Large intestine (tissue), 3 donors: ENCODE measurements around the gene KERA. TPM values are rescaled to one million over a fixed set of nuclear protein-coding genes. Genes with fewer than 3 reads are reported as not detected.

Source experiments
- DNase-seq, 2 donors: peaks; one replicate each; pipeline versions ENCODE4 v3.0.0 to v3.0.0-alpha.2; 2013
- H3K27ac ChIP-seq: one replicate; pipeline ENCODE4 v1.5.1; 2013; ENCODE audit warnings: low read length
- H3K27me3 ChIP-seq: 2 replicates; pipeline ENCODE4 v1.6.1; 2013; ENCODE audit warnings: low read length; ENCODE audit not compliant: control insufficient read depth, insufficient read depth
- H3K36me3 ChIP-seq: 2 replicates; pipeline ENCODE4 v1.6.1; 2013; ENCODE audit warnings: low read length; ENCODE audit not compliant: control insufficient read depth, insufficient read depth
- H3K4me1 ChIP-seq: one replicate; pipeline ENCODE4 v1.6.1; 2013; ENCODE audit warnings: low read length; ENCODE audit not compliant: control insufficient read depth, insufficient read depth
- H3K4me3 ChIP-seq: one replicate; pipeline ENCODE4 v1.5.1; 2013; ENCODE audit warnings: low read length
- H3K9me3 ChIP-seq: one replicate; pipeline ENCODE4 v1.6.1; 2013; ENCODE audit warnings: mild to moderate bottlenecking, low read depth, low read length, moderate library complexity; ENCODE audit not compliant: control insufficient read depth
- WGBS: methylation state at CpG from one replicate; pipeline ENCODE4 v1.1.5; 2013; ENCODE audit warnings: low lambda C conversion rate; ENCODE audit not compliant: insufficient coverage; 5-methylcytosine and 5-hydroxymethylcytosine counted together
- polyA plus RNA-seq: library from polyadenylated mRNA; unstranded; fragments of 120-200 nt; gene quantifications from one replicate; pipeline ENCODE4 v1.2.1, GENCODE V29; 2013

KERA gene
- polyA plus RNA-seq, 1 donor, result 0.22 TPM

- Histone ChIP-seq H3K4me3 (no peak overlapping the region), H3K36me3 (no peaks in the 10 kb centered on the region), H3K27me3 (no peaks in the 10 kb centered on the region), H3K4me1 (no peaks in the 10 kb centered on the region), H3K9me3 (no peaks in the 10 kb centered on the region), H3K27ac (no peak overlapping the region)
- DNase-seq, result no peak
- 29% methylated on average over 2 of the region's 6 CpGs for WGBS
Measured at GRCh38 chr12:91074154-91074709, 16.4 kb upstream of the KERA start.

- Histone ChIP-seq H3K36me3 (no peaks in the 10 kb centered on the region), H3K27ac (no peak overlapping the region), H3K27me3 (no peaks in the 10 kb centered on the region), H3K4me3 (no peak overlapping the region), H3K9me3 (no peaks in the 10 kb centered on the region), H3K4me1 (no peaks in the 10 kb centered on the region)
- DNase-seq, result no peak
Measured at GRCh38 chr12:91073426-91073825, 15.6 kb upstream of the KERA start.

- Histone ChIP-seq H3K4me1 (no peaks in the 10 kb centered on the region), H3K27me3 (no peaks in the 10 kb centered on the region), H3K9me3 (no peaks in the 10 kb centered on the region), H3K27ac (no peak overlapping the region), H3K36me3 (no peaks in the 10 kb centered on the region), H3K4me3 (no peak overlapping the region)
- 80% methylated on average over 1 of the region's 2 CpGs for WGBS
- DNase-seq, result no peak
Measured at GRCh38 chr12:91072931-91073330, 15.1 kb upstream of the KERA start.

GRCh38 chr12:91070936-91071335, 13.1 kb upstream of the KERA start:
- H3K4me3 ChIP-seq, result no peak overlapping the region
- no peak for DNase-seq
- H3K4me1 ChIP-seq, result no peaks in the 10 kb centered on the region
- H3K9me3 ChIP-seq, result no peaks in the 10 kb centered on the region
- H3K27me3 ChIP-seq, result no peaks in the 10 kb centered on the region
- no peaks in the 10 kb centered on the region for H3K36me3 ChIP-seq
- no peak overlapping the region for H3K27ac ChIP-seq

- Histone ChIP-seq H3K9me3 (no peaks in the 10 kb centered on the region), H3K27me3 (no peaks in the 10 kb centered on the region), H3K27ac (no peak overlapping the region), H3K4me1 (no peaks in the 10 kb centered on the region), H3K36me3 (no peaks in the 10 kb centered on the region), H3K4me3 (no peak overlapping the region)
- no peak for DNase-seq
- 100% methylated on average over 1 of the region's 3 CpGs for WGBS
Measured at GRCh38 chr12:91065396-91065795, 7.6 kb upstream of the KERA start.

GRCh38 chr12:91064640-91065039, 6.8 kb upstream of the KERA start:
- Histone ChIP-seq H3K4me1 (no peaks in the 10 kb centered on the region), H3K27ac (no peak overlapping the region), H3K4me3 (no peak overlapping the region), H3K27me3 (no peaks in the 10 kb centered on the region), H3K9me3 (no peaks in the 10 kb centered on the region), H3K36me3 (no peaks in the 10 kb centered on the region)
- no peak for DNase-seq
- no CpG with 5 or more reads among the region's 3 CpGs for WGBS

- no peaks in the 10 kb centered on the region for H3K27me3 ChIP-seq
Measured at GRCh38 chr12:91061091-91061490, 3.3 kb upstream of the KERA start.

GRCh38 chr12:91059211-91059610, 1.4 kb upstream of the KERA start:
- no peak overlapping the region for H3K27ac ChIP-seq
- no peaks in the 10 kb centered on the region for H3K4me1 ChIP-seq
- no peaks in the 10 kb centered on the region for H3K36me3 ChIP-seq
- DNase-seq, result no peak
- no peak overlapping the region for H3K4me3 ChIP-seq
- no peaks in the 10 kb centered on the region for H3K27me3 ChIP-seq
- no peaks in the 10 kb centered on the region for H3K9me3 ChIP-seq

More at GRCh38 chr12:91061091-91061490, 3.3 kb upstream of the KERA start:
- no peaks in the 10 kb centered on the region for H3K36me3 ChIP-seq
- no peaks in the 10 kb centered on the region for H3K9me3 ChIP-seq
- H3K4me3 ChIP-seq, result no peak overlapping the region
- no peak overlapping the region for H3K27ac ChIP-seq
- no peaks in the 10 kb centered on the region for H3K4me1 ChIP-seq
- 86% methylated on average over 1 of the region's 1 CpG for WGBS
- no peak for DNase-seq

GRCh38 chr12:91058786-91059185, 962 bp upstream of the KERA start:
- no peak for DNase-seq

GRCh38 chr12:91056488-91056887, 1.3 kb downstream of the KERA start:
- Histone ChIP-seq H3K27me3 (no peaks in the 10 kb centered on the region), H3K9me3 (no peaks in the 10 kb centered on the region), H3K36me3 (no peaks in the 10 kb centered on the region), H3K4me1 (no peaks in the 10 kb centered on the region), H3K27ac (no peak overlapping the region), H3K4me3 (no peak overlapping the region)
- WGBS, result 93% methylated on average over 2 of the region's 2 CpGs
- DNase-seq, result no peak

More at GRCh38 chr12:91058786-91059185, 962 bp upstream of the KERA start:
- Histone ChIP-seq H3K27ac (no peak overlapping the region), H3K4me1 (no peaks in the 10 kb centered on the region), H3K4me3 (no peak overlapping the region), H3K36me3 (no peaks in the 10 kb centered on the region), H3K9me3 (no peaks in the 10 kb centered on the region), H3K27me3 (no peaks in the 10 kb centered on the region)
- no CpG with 5 or more reads among the region's 1 CpG for WGBS

- Histone ChIP-seq H3K4me3 (no peak overlapping the region), H3K27ac (no peak overlapping the region), H3K27me3 (no peaks in the 10 kb centered on the region), H3K4me1 (no peaks in the 10 kb centered on the region), H3K9me3 (no peaks in the 10 kb centered on the region), H3K36me3 (no peaks in the 10 kb centered on the region)
- 100% methylated on average over 1 of the region's 1 CpG for WGBS
- DNase-seq, result no peak
Measured at GRCh38 chr12:91055976-91056375, 1.8 kb downstream of the KERA start.
